ENCODE data around the gene FSIP1.

Gene FSIP1

DNA sequence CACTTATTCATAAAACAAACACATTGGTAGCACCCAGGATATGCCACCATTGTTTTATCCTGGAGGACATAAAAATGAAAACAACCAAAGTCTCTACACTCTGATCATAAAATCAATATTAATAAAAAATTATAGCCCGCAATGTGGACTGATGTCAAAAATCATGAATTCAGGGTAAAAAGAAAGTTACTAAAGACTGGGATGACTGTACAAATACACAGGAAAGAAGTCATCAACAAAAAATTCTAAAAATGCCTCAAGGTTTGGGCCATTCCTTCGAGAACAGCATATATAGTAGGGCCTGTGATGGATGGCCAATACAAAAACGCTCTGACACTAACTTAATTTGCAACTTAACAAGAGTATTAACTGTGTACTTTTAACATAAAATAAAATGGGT is 125.0 kb downstream of the FSIP1 start:
- Histone ChIP-seq H3K36me3 (ENCODE audit: control insufficient read depth, insufficient read depth, low read length) (no peaks in the 10 kb centered on the region), H3K9me3 (ENCODE audit: control insufficient read depth, insufficient read depth, low read length) (no peaks in the 10 kb centered on the region), H3K4me1 (ENCODE audit: control insufficient read depth, insufficient read depth, low read length) (no peaks in the 10 kb centered on the region), H3K4me3 (ENCODE audit: low read length) (no peak overlapping the region), H3K27ac (ENCODE audit: low read length) (no peak overlapping the region), H3K27me3 (ENCODE audit: control insufficient read depth, insufficient read depth, low read length) (no peaks in the 10 kb centered on the region)
- WGBS (ENCODE audit: insufficient coverage, insufficient read length) = no CpG with 5 or more reads among the region's 3 CpGs
- no peak for DNase-seq (ENCODE audit: low read depth, low spot score)

DNA sequence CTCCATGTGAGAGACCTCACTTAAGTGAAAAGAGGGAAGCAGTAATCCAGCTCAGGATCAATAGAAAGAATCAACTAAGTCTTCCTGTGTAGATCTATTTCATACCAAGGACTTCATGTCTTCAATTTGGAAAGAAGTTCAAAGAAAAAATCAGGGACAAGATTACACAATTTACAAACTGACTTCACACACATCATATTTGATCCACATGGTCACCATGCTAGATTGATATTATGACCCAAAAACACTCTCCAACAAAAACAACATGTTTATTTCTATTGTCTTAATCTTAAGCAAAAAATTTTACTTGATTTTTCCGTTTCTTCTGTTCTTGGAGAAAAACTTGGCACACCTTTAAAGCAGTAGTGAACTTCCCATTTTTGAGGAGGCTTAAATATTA is 125.5 kb downstream of the FSIP1 start:
- Histone ChIP-seq H3K27me3 (ENCODE audit: control insufficient read depth, insufficient read depth, low read length) (no peaks in the 10 kb centered on the region), H3K4me3 (ENCODE audit: low read length) (no peak overlapping the region), H3K27ac (ENCODE audit: low read length) (no peak overlapping the region), H3K9me3 (ENCODE audit: control insufficient read depth, insufficient read depth, low read length) (no peaks in the 10 kb centered on the region), H3K4me1 (ENCODE audit: control insufficient read depth, insufficient read depth, low read length) (no peaks in the 10 kb centered on the region), H3K36me3 (ENCODE audit: control insufficient read depth, insufficient read depth, low read length) (no peaks in the 10 kb centered on the region)
- 100% methylated on average over 1 of the region's 1 CpG for WGBS (ENCODE audit: insufficient coverage, insufficient read length)
- DNase-seq (ENCODE audit: low read depth, low spot score) = no peak

- no peaks in the 10 kb centered on the region for H3K27me3 ChIP-seq (ENCODE audit: control insufficient read depth, insufficient read depth, low read length)
- no CpG with 5 or more reads among the region's 4 CpGs for WGBS (ENCODE audit: insufficient coverage, insufficient read length)
- no peak for DNase-seq (ENCODE audit: low read depth, low spot score)
- no peak overlapping the region for H3K27ac ChIP-seq (ENCODE audit: low read length)
- H3K4me1 ChIP-seq (ENCODE audit: control insufficient read depth, insufficient read depth, low read length) = no peaks in the 10 kb centered on the region
- no peaks in the 10 kb centered on the region for H3K9me3 ChIP-seq (ENCODE audit: control insufficient read depth, insufficient read depth, low read length)
- no peaks in the 10 kb centered on the region for H3K36me3 ChIP-seq (ENCODE audit: control insufficient read depth, insufficient read depth, low read length)
- no peak overlapping the region for H3K4me3 ChIP-seq (ENCODE audit: low read length)
These were observed 128.3 kb downstream of the FSIP1 start for GRCh38 chr15:39654304-39654703.

DNA sequence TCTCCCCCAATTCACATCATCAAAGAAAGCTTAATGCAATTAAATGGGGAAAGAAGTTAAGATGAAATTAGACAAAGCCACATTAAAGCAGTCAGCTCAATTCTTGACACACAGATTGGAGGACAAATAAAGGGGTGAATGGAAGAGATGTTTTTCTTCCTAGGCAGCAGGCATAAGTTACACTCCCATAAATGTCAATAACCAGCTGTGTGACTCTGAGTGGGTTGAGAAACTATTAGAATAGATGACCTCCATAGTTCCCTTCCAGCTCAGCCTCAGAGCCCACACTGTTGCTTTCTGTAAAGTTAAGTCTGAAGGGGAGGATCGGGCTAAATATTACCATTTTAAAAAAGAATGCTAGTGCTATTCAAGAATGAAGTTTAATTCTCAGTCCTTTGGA is 130.8 kb downstream of the FSIP1 start:
- H3K9me3 ChIP-seq (ENCODE audit: control insufficient read depth, insufficient read depth, low read length) = no peaks in the 10 kb centered on the region
- H3K27ac ChIP-seq (ENCODE audit: low read length) = no peak overlapping the region
- H3K4me3 ChIP-seq (ENCODE audit: low read length) = no peak overlapping the region
- no peak for DNase-seq (ENCODE audit: low read depth, low spot score)
- H3K27me3 ChIP-seq (ENCODE audit: control insufficient read depth, insufficient read depth, low read length) = no peaks in the 10 kb centered on the region
- WGBS (ENCODE audit: insufficient coverage, insufficient read length) = no CpG with 5 or more reads among the region's 1 CpG
- no peaks in the 10 kb centered on the region for H3K36me3 ChIP-seq (ENCODE audit: control insufficient read depth, insufficient read depth, low read length)
- H3K4me1 ChIP-seq (ENCODE audit: control insufficient read depth, insufficient read depth, low read length) = no peaks in the 10 kb centered on the region

DNA sequence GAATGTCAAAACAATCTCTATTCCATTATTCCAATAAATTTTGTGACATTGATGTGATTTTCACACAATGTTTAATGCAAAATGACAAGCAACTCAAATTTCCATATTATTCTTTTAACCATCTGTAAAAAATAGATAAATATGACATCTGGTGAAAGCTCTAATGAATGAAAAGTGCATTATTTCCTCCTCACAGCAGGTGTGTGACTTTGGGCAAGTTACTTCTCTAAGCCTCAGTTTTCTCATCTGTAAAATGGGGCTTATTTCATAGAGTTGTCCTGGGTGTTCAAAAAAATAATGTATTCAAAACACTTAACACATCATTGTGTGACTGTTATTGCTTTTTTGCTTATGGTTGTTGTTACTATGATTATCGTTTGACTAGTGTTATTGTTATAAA is 131.3 kb downstream of the FSIP1 start:
- Histone ChIP-seq H3K27me3 (ENCODE audit: control insufficient read depth, insufficient read depth, low read length) (no peaks in the 10 kb centered on the region), H3K36me3 (ENCODE audit: control insufficient read depth, insufficient read depth, low read length) (no peaks in the 10 kb centered on the region), H3K9me3 (ENCODE audit: control insufficient read depth, insufficient read depth, low read length) (no peaks in the 10 kb centered on the region), H3K4me3 (ENCODE audit: low read length) (no peak overlapping the region), H3K27ac (ENCODE audit: low read length) (no peak overlapping the region), H3K4me1 (ENCODE audit: control insufficient read depth, insufficient read depth, low read length) (no peaks in the 10 kb centered on the region)
- DNase-seq (ENCODE audit: low read depth, low spot score) = no peak
- WGBS (ENCODE audit: insufficient coverage, insufficient read length) = no CpG with 5 or more reads among the region's 1 CpG

DNA sequence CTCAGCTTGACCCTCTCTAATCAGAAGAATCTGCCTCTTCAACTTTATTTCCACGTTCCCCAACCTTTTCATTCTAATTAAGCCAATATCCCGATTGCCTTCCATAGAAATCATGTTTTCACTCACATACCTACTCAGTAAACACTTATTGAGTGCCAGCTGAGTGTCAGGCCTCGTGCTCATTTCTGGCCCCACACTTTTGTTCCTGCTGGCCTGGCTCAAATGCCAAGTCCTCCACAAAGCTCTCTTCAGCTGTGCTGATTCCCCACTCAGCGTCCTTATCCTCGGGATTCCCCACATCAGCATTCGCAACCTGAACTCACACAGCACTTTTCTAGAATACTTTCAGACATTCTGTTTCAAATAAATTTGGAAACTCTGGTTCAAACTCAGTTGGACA is 132.9 kb downstream of the FSIP1 start:
- Histone ChIP-seq H3K4me1 (ENCODE audit: control insufficient read depth, insufficient read depth, low read length) (0 out of 2 replicates have a peak, but pooled peaks cover 1% of the 10 kb centered on the region), H3K9me3 (ENCODE audit: control insufficient read depth, insufficient read depth, low read length) (no peaks in the 10 kb centered on the region), H3K36me3 (ENCODE audit: control insufficient read depth, insufficient read depth, low read length) (no peaks in the 10 kb centered on the region), H3K27ac (ENCODE audit: low read length) (no peak overlapping the region), H3K4me3 (ENCODE audit: low read length) (no peak overlapping the region), H3K27me3 (ENCODE audit: control insufficient read depth, insufficient read depth, low read length) (no peaks in the 10 kb centered on the region)
- DNase-seq (ENCODE audit: low read depth, low spot score) = no peak
- WGBS (ENCODE audit: insufficient coverage, insufficient read length) = 100% methylated on average over 2 of the region's 6 CpGs

DNA sequence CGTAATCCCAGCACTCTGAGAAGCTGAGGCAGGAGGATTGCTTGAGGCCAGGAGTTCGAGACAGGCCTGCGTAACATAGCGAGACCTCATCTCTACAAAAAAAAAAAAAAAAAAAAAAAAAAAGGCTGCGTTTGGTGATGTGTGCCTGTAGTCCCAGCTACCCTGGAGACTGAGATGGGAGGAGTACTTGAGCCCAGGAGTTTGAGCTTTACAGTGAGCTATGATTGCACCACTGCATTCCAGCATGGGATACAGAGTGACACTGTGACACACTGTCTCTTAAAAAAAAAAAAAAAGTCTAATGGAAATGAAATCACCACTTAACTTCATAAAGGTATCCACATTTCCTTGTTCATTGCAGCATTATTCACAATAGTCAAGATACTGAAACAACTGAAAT is 136.2 kb downstream of the FSIP1 start:
- Histone ChIP-seq H3K27me3 (ENCODE audit: control insufficient read depth, insufficient read depth, low read length) (no peaks in the 10 kb centered on the region), H3K4me3 (ENCODE audit: low read length) (no peak overlapping the region), H3K9me3 (ENCODE audit: control insufficient read depth, insufficient read depth, low read length) (no peaks in the 10 kb centered on the region), H3K36me3 (ENCODE audit: control insufficient read depth, insufficient read depth, low read length) (no peaks in the 10 kb centered on the region), H3K27ac (ENCODE audit: low read length) (no peak overlapping the region), H3K4me1 (ENCODE audit: control insufficient read depth, insufficient read depth, low read length) (0 out of 2 replicates have a peak, but pooled peaks cover 2% of the 10 kb centered on the region)
- no CpG with 5 or more reads among the region's 5 CpGs for WGBS (ENCODE audit: insufficient coverage, insufficient read length)
- no peak for DNase-seq (ENCODE audit: low read depth, low spot score)

DNA sequence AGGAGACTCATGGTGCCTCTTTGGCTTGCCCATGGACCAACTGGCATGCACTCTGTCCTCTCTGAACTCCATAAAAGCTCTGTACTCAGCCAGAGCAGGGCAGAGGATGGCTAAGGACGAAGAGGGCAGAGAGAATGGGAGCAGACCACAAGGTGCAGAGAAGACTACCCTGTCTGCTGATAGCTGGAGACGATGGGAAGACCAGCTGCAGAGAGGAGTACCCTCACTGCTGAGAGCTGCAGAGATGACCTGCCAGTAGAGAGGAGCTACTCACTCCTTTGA is 136.7 kb downstream of the FSIP1 start:
- WGBS (ENCODE audit: insufficient coverage, insufficient read length) = no CpG with 5 or more reads among the region's 2 CpGs
- no peaks in the 10 kb centered on the region for H3K27me3 ChIP-seq (ENCODE audit: control insufficient read depth, insufficient read depth, low read length)

DNA sequence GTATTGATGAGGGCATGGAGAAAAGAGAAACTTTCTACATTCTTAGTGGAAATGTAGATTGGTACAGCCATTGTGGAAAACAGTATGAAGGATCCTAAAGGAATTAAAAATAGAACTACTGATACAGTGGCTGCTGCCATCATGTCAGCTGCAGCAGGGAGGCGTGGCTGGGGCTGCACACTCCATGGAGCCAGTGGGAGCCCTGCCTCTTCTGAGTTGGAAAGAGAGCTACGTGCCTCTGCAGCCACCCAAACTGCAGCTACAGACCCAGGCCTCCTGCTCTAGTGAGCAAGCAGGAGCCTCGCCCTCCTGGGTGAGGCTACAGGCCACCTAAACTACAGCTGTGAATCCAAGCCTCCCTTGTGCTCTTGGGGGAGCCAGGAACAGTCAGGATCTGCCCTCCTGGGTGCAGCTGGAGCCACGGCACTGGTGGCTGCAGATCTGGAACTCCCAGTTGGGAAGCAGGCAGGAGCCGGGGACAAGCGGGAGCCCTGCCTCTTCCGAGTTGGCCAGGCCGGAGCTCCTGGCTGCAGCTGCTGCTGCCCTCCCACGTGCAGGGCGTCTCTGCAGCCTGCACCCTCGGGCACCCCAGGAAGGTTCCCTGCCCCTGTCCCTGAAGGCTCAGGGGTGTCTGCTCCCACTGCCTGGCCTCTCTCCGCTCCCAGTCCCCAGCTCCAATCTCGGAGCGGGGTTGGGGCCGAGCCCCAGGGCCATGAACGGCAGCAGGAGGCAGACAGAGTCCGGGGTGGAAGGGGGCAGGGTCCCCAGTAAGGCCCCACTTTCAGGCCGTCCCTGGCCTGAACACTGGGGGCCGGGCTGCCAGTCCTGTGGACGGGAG is 137.3 kb downstream of the FSIP1 start:
- Histone ChIP-seq H3K4me3 (ENCODE audit: low read length) (no peak overlapping the region), H3K27me3 (ENCODE audit: control insufficient read depth, insufficient read depth, low read length) (no peaks in the 10 kb centered on the region), H3K4me1 (ENCODE audit: control insufficient read depth, insufficient read depth, low read length) (0 out of 2 replicates have a peak, but pooled peaks cover 2% of the 10 kb centered on the region), H3K27ac (ENCODE audit: low read length) (no peak overlapping the region), H3K36me3 (ENCODE audit: control insufficient read depth, insufficient read depth, low read length) (no peaks in the 10 kb centered on the region), H3K9me3 (ENCODE audit: control insufficient read depth, insufficient read depth, low read length) (no peaks in the 10 kb centered on the region)
- no CpG with 5 or more reads among the region's 20 CpGs for WGBS (ENCODE audit: insufficient coverage, insufficient read length)
- no peak for DNase-seq (ENCODE audit: low read depth, low spot score)

More for the DNA sequence above, 136.7 kb downstream of the FSIP1 start:
- 0 out of 2 replicates have a peak, but pooled peaks cover 2% of the 10 kb centered on the region for H3K4me1 ChIP-seq (ENCODE audit: control insufficient read depth, insufficient read depth, low read length)
- DNase-seq (ENCODE audit: low read depth, low spot score) = no peak
- H3K9me3 ChIP-seq (ENCODE audit: control insufficient read depth, insufficient read depth, low read length) = no peaks in the 10 kb centered on the region
- no peak overlapping the region for H3K27ac ChIP-seq (ENCODE audit: low read length)
- H3K36me3 ChIP-seq (ENCODE audit: control insufficient read depth, insufficient read depth, low read length) = no peaks in the 10 kb centered on the region
- H3K4me3 ChIP-seq (ENCODE audit: low read length) = no peak overlapping the region

GRCh38 chr15:39644136-39644535 is 138.5 kb downstream of the FSIP1 start:
- no peak for DNase-seq (ENCODE audit: low read depth, low spot score)
- Histone ChIP-seq H3K27me3 (ENCODE audit: control insufficient read depth, insufficient read depth, low read length) (no peaks in the 10 kb centered on the region), H3K27ac (ENCODE audit: low read length) (no peak overlapping the region), H3K9me3 (ENCODE audit: control insufficient read depth, insufficient read depth, low read length) (no peaks in the 10 kb centered on the region), H3K36me3 (ENCODE audit: control insufficient read depth, insufficient read depth, low read length) (no peaks in the 10 kb centered on the region), H3K4me1 (ENCODE audit: control insufficient read depth, insufficient read depth, low read length) (0 out of 2 replicates have a peak, but pooled peaks cover 2% of the 10 kb centered on the region), H3K4me3 (ENCODE audit: low read length) (no peak overlapping the region)
- WGBS (ENCODE audit: insufficient coverage, insufficient read length) = no CpG with 5 or more reads among the region's 13 CpGs

GRCh38 chr15:39643727-39644126 is 138.9 kb downstream of the FSIP1 start:
- H3K27me3 ChIP-seq (ENCODE audit: control insufficient read depth, insufficient read depth, low read length) = no peaks in the 10 kb centered on the region
- no CpG with 5 or more reads among the region's 1 CpG for WGBS (ENCODE audit: insufficient coverage, insufficient read length)
- H3K27ac ChIP-seq (ENCODE audit: low read length) = no peak overlapping the region
- DNase-seq (ENCODE audit: low read depth, low spot score) = no peak
- H3K4me3 ChIP-seq (ENCODE audit: low read length) = no peak overlapping the region
- H3K36me3 ChIP-seq (ENCODE audit: control insufficient read depth, insufficient read depth, low read length) = no peaks in the 10 kb centered on the region
- no peaks in the 10 kb centered on the region for H3K9me3 ChIP-seq (ENCODE audit: control insufficient read depth, insufficient read depth, low read length)
- 0 out of 2 replicates have a peak, but pooled peaks cover 2% of the 10 kb centered on the region for H3K4me1 ChIP-seq (ENCODE audit: control insufficient read depth, insufficient read depth, low read length)
